UCSD-AML1 (cell line): Measurements from ENCODE around the gene SSX7.
"Not testable (repeated sequence)": the region's sequence is repeated elsewhere in the genome, so short reads cannot be mapped to it uniquely, and the experiment has no call there.

Source experiments
- DNase-seq: peaks from one replicate; lab custom pipeline; 2025; ENCODE audit not compliant: unreplicated experiment; lab: John Stamatoyannopoulos, UW

The SSX7 gene, protein sequence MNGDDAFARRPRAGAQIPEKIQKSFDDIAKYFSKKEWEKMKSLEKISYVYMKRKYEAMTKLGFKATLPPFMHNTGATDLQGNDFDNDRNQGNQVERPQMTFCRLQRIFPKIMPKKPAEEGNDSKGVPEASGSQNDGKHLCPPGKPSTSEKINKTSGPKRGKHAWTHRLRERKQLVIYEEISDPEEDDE

GRCh38 chrX:52654800-52655199, at the start of gene SSX7:
Gene SSX7 (minus strand): TSS chrX:52654900. CDS start chrX:52653472, 1,428 bp downstream.
- not testable (repeated sequence) for DNase-seq

DNA sequence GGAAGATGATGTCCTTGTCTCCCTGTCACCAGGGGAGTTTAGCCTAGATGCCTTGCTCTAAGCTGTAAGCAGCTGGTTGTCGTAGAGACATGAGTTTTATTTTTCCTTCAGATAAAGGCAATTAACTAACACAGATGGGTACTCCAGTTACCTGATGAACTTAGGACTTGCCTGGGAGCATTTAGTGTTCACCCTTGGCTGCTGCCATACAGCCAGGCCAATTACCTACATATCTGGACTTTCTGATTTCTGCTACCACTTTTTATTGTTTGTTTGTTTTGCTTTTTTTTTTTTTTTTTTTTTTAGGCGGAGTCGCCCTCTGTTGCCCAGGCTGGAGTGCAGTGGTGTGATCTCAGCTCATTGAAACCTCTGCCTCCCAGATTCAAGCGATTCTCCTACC, 37.3 kb upstream of the SSX7 start:
- not testable (repeated sequence) for DNase-seq

- DNase-seq = not testable (repeated sequence)
Measured at GRCh38 chrX:52662218-52662617, 7.5 kb upstream of the SSX7 start.

DNA sequence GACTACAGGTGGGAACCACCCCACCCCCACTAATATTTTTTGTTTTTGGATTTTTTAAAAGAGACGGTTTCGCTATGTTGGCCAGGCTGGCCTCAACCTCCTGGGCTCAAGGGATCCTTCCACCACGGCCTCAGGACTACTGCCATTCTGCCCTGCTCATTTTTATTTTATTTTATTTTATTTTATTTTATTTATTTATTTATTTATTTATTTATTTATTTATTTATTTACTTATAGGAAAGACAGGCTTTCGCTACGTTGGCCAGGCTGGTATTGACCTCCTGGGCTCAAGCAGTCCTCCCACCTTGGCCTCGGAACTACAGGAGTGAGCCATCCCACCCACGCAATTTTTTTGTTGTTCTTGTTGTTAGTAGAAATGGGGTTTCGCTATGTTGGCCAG, 775 bp upstream of the SSX7 start:
- not testable (repeated sequence) for DNase-seq

GRCh38 chrX:52650676-52651075, 4.0 kb downstream of the SSX7 start:
- not testable (repeated sequence) for DNase-seq

DNA sequence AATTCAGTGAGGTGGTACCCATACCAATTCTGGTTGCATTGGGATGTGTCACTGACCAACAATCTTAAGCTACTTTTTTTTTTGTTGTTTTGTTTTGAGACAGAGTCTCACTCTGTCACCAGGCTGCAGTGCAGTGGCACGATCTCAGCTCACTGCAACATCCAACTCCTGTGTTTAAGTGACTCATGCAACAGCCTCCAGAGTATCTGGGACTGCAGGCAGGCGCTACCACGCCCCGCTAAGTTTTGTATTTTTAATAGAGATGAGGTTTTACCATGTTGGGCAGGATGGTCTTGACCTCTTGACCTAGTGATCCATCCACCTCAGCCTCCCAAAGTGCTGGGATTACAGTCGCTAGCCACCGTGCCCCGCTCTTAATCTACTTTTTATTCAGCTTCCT, 5.7 kb downstream of the SSX7 start:
- DNase-seq = not testable (repeated sequence)

- DNase-seq = not testable (repeated sequence)
Measured at GRCh38 chrX:52628483-52628882, 26.2 kb downstream of the SSX7 start.

- not testable (repeated sequence) for DNase-seq
Measured at GRCh38 chrX:52620661-52621060, 34.0 kb downstream of the SSX7 start.

GRCh38 chrX:52608961-52609360, 45.7 kb downstream of the SSX7 start:
- DNase-seq = no peak

- not testable (repeated sequence) for DNase-seq
Measured at GRCh38 chrX:52603151-52603550, 51.5 kb downstream of the SSX7 start.

DNA sequence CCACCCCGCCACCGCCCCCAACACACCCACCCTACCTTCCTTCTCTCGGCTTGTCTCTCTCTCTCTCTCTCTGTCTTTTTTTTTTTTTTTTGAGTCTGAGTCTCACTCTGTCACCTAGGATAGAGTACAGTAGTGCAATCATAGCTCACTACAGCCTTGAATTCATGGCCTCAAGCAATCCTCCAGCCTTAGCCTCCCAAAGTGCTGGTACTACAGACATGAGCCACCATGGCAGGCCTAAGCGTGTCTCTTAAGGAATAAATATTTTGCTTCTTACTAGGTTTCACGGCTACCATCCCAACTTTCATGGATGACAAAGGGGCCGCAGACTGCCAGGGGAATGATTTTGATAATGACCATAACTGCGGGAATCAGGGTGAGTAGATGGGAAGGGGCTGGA, 55.8 kb downstream of the SSX7 start:
- no peak for DNase-seq

DNA sequence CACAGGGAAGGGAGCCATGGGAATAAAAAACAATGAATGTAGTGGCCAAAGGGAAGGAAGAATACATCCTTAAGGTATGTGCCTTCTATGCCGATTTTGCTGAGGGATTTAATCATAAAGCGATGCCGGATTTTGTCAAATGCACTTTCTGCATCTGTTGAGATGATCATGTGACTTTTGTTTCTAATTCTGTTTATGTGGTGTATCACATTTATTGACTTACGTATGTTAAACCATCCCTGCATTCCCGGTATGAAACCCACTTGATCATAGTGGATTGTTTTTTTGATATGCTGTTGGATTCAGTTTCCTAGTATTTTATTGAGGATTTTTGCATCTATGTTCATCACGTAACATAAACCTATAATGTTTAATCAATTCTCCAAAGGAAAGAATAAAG, 60.0 kb downstream of the SSX7 start:
- no peak for DNase-seq
